Measurements from ENCODE around the gene NUDCD3. TPM values are rescaled to one million over a fixed set of nuclear protein-coding genes. Genes with fewer than 3 reads are reported as not detected.
A peak's percentile ranks its signal among the peaks of the same experiment; 100 is the strongest.

The NUDCD3 gene
- total RNA-seq, 1 experiment from 2014 or later: 68.1 TPM

DNA sequence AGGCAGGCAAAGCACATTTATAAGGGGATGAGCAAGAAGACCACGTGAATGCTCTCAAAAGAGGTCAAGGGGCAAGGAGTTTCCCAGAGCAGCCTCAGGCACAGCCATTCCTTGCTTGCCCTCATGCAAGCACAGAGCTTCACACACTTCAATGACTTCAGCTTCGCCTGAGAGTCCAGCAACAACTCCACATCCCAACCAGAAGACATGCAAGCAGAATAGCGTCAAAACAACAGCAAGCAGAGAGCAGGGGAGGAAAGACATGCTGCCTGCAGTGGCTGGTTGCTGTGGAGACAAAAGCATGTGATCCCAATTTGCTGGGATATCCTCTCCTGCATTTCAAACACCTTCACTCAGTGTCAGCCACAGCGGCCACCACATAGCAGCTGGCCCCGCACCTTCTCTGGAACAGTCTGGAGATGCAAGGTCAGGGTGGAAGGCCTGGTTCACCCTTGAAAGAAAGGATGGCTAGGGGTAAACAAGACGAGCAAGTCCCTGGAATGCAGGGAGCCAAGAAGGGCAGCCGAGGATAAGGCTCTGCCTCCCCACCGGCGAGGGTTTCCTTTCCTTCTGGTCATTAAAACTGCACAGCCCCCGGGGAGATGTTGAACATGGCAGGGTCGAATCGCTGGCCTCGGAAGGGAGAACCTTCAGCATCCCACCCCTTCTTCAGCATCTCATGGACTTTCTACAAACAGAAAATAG lies 104.9 kb downstream of the NUDCD3 start:
- DNase-seq: no peak
- no peak overlapping the region for H3K4me3 ChIP-seq (ENCODE audit: insufficient read depth, low read depth, low read length)
- H3K27me3 ChIP-seq (ENCODE audit: control insufficient read depth, insufficient read depth, low read length): no peaks in the 10 kb centered on the region
- H3K36me3 ChIP-seq (replicated peaks; ENCODE audit: control insufficient read depth, insufficient read depth, low read length): peaks cover 13% of the 10 kb centered on the region

DNA sequence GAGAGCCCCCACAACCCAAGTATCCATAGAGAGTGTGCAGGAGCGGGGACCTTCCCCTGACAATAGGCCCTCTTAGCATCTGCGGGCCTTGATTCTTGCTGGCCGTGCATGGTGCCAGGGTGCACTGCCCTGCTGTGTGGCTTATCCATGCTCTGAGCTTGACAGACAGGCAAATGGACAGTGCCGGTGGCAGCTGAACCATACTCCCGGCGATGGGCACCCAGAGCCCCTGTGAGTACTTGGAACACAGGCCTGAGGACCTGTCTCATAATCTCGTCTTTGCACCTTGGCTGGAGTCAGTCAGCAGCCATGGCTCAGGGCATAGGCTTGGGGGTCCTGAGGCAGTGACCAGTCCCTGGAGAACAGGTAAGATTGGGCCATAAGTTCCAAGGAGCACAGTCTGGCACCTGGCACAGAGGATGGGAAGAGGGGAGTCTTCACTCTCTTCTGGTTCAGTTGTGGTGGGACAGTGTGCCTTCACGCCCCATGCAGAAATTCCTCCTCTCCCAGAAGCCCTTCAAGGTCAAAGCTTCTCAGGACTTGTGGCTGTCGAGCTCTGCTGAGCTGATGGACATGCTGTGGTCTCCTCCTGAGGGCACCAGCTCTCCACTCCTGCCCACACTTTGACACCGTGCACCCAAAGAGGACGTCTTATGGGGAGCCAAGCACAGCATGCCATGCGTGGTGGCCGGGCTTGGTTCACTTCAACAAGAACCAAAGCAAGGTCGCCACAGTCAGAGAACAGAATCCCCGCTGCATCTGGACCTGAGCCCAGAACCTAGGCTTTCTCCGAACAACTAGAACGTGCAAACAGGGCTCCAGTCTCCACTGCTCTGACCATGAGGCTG lies 105.6 kb downstream of the NUDCD3 start:
- H3K36me3 ChIP-seq (replicated peaks; ENCODE audit: control insufficient read depth, insufficient read depth, low read length): peaks cover 13% of the 10 kb centered on the region
- H3K4me3 ChIP-seq (ENCODE audit: insufficient read depth, low read depth, low read length): no peak overlapping the region
- no peaks in the 10 kb centered on the region for H3K27me3 ChIP-seq (ENCODE audit: control insufficient read depth, insufficient read depth, low read length)
- DNase-seq: no peak

DNA sequence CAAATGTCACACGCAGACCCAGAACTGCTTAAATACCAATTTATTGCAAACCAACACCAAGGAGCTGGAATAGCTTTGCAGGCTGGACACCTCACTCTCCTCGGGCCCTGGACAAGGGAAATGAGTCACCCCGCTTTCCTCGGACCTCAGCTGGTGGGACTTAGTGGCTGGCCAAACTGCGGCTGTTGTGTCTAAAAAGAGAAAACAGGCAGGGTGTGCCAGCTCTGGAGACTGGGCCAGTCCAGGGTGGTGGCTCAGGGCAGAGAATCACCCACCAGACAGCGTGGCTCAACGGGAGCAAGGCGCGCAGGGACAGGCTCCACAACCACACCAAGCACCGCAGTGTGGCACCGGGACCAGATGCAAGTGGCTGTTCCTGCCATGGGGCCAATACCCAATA lies 106.9 kb downstream of the NUDCD3 start:
- no peaks in the 10 kb centered on the region for H3K27me3 ChIP-seq (ENCODE audit: control insufficient read depth, insufficient read depth, low read length)
- peaks cover 7% of the 10 kb centered on the region for H3K36me3 ChIP-seq (replicated peaks; ENCODE audit: control insufficient read depth, insufficient read depth, low read length)
- DNase-seq: peak; percentile 7
- H3K4me3 ChIP-seq (ENCODE audit: insufficient read depth, low read depth, low read length): no peak overlapping the region

DNA sequence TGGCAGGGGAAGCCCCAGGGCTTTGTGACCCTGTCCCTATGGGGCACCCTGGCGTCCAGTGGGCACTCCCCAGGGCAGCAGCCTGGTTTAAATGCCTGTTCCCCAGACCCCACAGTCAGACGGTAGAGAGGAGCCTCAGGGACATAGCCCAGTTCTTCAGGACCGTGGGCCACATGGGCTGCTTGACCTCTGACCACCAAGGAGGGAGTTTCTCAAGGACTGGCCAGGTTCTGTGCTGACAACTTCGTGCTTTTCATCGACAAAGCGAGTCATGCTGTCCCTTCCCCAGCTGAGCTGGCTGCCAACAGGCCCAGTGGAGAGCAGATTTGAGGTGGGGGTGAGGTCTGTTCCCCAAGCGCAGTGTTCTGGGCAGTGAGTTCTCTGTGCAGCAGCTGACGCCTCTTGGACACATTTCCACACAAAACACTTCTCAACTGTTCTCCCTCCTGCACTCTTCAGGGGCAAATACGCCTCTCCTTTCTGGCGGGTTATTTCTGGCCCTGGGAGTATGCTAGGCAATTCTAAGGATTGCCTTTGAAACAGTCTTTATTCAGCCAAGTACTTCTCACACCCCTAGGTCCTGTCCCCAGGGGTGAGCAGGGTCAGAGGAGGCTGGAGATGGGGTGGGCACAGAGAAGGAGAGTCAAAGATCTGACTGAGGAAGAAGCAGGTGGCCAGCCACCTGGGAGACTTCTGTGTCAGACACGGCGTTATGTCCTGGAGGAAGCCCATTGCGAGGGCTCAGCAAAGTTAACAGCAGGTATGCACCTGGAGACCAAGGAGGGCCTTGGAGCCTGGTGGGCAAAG lies 107.8 kb downstream of the NUDCD3 start:
- Histone ChIP-seq H3K27me3 (ENCODE audit: control insufficient read depth, insufficient read depth, low read length) (no peaks in the 10 kb centered on the region), H3K4me3 (ENCODE audit: insufficient read depth, low read depth, low read length) (no peak overlapping the region), H3K36me3 (replicated peaks; ENCODE audit: control insufficient read depth, insufficient read depth, low read length) (peaks cover 7% of the 10 kb centered on the region)
- peak; percentile 17 for DNase-seq

DNA sequence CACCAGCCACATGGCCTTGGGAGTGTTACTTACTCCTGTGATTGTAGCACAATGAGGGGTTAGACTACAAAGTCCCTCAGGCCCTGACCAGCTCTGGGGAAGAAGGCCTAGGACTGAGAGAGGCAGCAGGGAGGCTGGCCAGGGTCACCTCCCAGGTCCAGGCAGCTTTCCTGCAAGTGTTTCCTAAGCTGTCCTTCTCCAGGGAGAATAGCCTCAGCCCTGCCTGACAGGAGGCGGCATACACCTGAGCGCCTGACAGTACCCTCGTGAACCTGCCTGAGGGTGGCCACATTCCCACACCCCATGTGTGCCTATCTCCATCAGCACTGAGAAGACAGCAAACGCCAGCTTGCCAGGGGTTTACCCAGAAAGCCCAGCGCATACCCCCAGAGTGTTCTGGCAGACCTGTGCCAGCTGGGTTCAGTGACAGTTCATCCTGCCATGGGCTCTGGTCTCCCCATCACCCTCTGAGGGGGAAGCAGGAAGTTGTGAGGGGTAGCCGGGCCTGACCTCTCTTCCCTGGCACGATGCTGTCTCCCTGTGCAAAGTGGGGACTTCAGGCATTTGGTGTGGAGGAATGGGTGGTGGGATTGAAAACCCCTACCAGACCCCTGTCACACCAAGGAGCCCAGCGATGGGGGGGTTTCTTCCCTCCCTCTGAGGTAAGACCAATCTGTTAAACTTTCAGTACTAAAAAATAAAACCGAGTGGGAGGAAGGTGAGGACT lies 108.8 kb downstream of the NUDCD3 start:
- peak; percentile 17 for DNase-seq
- H3K4me3 ChIP-seq (ENCODE audit: insufficient read depth, low read depth, low read length): no peak overlapping the region
- peaks cover 6% of the 10 kb centered on the region for H3K36me3 ChIP-seq (replicated peaks; ENCODE audit: control insufficient read depth, insufficient read depth, low read length)
- H3K27me3 ChIP-seq (ENCODE audit: control insufficient read depth, insufficient read depth, low read length): no peaks in the 10 kb centered on the region

DNA sequence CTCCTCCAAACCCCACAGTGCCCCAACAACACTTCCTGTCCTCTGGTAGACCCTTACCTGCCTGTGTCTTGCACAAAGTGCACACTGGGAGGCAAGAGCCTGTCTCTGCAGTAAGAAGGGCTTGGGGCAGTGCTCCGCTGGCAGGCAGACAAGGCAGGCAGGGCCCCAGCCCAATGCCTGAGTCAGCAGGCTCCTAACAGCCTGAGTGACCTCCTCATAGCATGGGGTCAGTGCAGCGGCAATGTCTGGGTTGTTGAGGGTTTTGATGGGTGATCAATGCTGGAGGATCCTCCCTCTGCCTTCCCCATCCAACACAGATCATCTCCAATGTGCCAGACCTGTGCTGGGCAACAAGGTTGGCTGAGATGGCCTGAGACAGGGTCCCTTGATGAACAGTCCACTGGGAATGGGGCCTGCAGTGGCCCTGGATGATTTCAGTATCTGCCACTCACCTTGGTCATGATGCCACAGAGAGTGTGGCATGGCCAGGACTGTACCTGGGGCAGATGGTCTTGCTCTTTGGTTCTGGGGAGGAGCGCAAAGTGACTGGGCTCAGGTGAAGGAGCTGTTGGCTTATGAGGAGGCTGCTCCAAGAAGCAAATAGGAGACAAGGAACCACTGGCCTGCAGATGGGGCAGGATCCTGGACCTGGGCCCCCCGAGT lies 109.5 kb downstream of the NUDCD3 start:
- no peak overlapping the region for H3K4me3 ChIP-seq (ENCODE audit: insufficient read depth, low read depth, low read length)
- DNase-seq: peak; percentile 23
- H3K36me3 ChIP-seq (replicated peaks; ENCODE audit: control insufficient read depth, insufficient read depth, low read length): peaks cover 6% of the 10 kb centered on the region
- H3K27me3 ChIP-seq (ENCODE audit: control insufficient read depth, insufficient read depth, low read length): no peaks in the 10 kb centered on the region

DNA sequence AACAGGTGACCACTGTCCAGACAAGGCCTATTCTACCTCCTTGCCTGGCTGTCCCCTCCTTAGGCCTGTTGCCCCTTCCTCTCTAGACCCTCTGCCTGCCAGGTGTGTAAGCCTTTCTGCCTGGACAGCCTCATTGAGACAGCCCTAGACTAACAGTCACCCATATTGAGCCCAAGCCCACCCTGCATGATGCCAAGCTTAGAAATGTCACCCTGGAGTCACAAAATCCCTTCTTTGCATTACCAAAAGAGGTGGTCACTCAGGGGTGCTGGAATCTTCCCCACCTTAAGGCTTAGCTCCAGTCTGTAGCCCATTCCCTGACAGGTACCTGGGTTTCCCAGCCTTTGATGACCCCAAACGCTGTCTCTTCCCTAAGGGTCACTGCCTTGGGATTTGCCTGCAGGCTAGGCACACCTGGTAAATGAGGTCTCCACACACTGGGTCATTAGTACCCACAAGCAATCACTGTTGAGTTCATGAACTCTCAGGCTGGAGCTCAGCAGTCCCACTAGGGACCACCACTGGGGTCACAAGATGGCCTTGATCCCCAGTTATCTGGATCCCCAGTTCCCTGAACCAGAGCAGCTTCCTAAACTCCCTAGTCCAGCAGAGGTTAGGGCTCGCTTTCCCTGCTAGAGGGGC lies 110.1 kb downstream of the NUDCD3 start:
- DNase-seq: peak; percentile 12
- H3K36me3 ChIP-seq (replicated peaks; ENCODE audit: control insufficient read depth, insufficient read depth, low read length): peaks cover 3% of the 10 kb centered on the region
- H3K27me3 ChIP-seq (ENCODE audit: control insufficient read depth, insufficient read depth, low read length): no peaks in the 10 kb centered on the region
- no peak overlapping the region for H3K4me3 ChIP-seq (ENCODE audit: insufficient read depth, low read depth, low read length)

DNA sequence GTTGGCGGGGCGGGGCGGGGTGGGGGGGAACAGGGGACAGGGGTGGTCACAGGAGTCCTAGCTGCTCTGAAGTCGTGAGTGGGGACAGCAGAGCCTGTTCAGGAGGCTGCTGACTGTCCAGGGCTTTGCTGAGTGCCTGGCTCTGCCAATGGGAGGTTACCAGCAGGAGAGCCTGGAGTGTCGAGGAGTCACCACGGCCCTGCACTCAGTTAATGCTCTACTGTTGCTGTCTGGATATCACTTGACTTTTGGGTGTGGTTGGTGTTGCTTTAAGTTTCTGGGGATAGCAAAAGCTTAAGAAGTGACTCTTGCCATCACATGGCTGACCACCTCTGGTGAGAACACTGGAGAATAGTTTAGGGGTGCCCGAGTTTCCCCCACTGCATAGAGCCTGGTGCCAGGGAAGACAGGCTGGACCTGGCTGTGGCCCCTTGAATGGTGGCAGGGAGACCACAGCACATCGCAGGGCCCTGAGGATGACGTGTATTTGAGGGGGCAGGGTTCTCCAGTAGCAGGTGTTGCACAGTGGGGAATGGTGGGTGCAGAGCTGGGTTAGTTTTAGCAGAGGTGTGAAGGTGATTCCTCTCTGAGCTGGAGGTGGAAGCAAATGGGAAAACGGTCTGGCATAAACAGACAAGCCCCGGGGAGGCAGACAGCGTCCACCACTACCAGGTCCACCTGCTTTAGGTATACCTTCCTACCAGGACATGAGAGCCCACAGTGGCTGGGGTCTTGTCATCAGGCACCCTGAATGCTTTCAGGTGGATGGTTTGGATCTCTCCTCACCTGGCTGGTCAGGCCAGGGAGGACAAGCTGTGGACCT lies 110.9 kb downstream of the NUDCD3 start:
- no peak overlapping the region for H3K4me3 ChIP-seq (ENCODE audit: insufficient read depth, low read depth, low read length)
- H3K27me3 ChIP-seq (ENCODE audit: control insufficient read depth, insufficient read depth, low read length): no peaks in the 10 kb centered on the region
- H3K36me3 ChIP-seq (replicated peaks; ENCODE audit: control insufficient read depth, insufficient read depth, low read length): peaks cover 2% of the 10 kb centered on the region
- DNase-seq: peak; percentile 38

DNA sequence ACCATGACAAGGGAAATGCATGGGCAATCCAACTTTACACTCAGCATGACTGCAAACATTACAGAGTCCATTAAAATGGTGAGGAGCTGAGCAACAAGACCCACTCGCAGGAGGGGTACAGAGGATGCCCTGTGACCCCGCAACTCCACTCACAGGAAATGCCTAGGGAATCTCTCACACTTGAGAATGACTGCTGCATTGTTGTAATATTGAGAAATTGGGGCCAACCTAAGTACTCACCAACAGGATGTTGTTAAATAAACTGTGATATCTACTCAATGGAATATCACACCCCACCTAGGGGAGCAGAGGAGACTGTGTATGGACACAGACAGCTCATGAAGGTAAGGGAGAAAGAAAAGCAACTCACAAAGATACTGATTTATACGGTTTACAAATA lies 111.7 kb downstream of the NUDCD3 start:
- Histone ChIP-seq H3K36me3 (replicated peaks; ENCODE audit: control insufficient read depth, insufficient read depth, low read length) (no peaks in the 10 kb centered on the region), H3K27me3 (ENCODE audit: control insufficient read depth, insufficient read depth, low read length) (no peaks in the 10 kb centered on the region), H3K4me3 (ENCODE audit: insufficient read depth, low read depth, low read length) (no peak overlapping the region)
- DNase-seq: peak; percentile 21

DNA sequence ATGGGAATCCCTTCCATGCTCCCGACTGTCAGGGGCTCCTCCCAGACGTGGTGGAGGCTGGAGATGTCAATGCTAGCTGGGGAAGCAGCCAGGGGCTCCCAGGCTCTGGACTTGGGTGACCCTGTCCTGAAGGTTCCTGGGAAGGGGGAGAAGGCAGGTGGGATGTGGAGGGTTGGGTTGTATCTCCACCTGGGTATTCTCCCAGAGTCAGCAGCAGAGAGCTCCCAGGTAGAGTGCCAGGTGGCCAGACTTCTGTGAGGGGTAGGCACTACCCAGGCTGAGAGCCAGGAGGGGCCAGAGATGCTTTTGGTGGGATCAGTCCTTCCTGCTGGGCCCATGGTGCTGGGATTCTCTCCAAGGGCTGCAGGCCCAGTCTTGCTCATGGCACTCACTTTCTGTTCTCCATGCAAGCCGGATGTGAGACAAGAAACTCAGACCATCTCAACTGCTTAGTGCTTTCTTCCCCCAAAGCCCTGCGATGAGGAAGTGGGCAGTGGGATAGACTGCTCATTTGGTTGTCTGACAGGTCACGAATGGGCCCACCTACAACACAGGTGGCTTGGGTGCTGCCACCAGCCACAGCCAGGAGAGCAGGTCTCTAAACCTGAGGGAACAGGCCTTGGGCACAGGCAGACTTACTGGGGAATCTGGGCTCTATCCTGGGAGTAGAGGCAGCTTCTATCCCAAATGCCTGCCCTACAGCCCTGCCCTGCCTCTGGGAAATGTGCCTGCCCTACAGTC lies 112.6 kb downstream of the NUDCD3 start:
- Histone ChIP-seq H3K27me3 (ENCODE audit: control insufficient read depth, insufficient read depth, low read length) (no peaks in the 10 kb centered on the region), H3K4me3 (ENCODE audit: insufficient read depth, low read depth, low read length) (no peak overlapping the region), H3K36me3 (replicated peaks; ENCODE audit: control insufficient read depth, insufficient read depth, low read length) (no peaks in the 10 kb centered on the region)
- DNase-seq: peak; percentile 43

DNA sequence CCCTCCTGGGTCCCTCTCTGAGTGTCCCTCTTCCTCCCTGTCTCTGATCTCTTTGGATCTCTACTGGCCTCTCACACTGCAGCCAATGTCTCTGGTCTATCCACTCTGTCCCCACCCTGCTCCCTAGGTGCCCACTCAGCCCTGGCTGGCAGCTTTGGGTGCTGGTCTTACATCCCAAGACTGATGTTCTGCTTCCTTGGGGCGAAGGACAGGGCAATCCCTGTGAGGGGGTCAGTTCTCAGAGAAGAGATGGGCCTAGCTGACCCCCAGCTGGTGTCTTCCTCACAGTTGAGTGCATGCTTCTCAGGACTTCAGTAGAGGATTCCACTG lies 113.4 kb downstream of the NUDCD3 start:
- Histone ChIP-seq H3K4me3 (ENCODE audit: insufficient read depth, low read depth, low read length) (no peak overlapping the region), H3K36me3 (replicated peaks; ENCODE audit: control insufficient read depth, insufficient read depth, low read length) (no peaks in the 10 kb centered on the region), H3K27me3 (ENCODE audit: control insufficient read depth, insufficient read depth, low read length) (no peaks in the 10 kb centered on the region)
- peak; percentile 11 for DNase-seq

DNA sequence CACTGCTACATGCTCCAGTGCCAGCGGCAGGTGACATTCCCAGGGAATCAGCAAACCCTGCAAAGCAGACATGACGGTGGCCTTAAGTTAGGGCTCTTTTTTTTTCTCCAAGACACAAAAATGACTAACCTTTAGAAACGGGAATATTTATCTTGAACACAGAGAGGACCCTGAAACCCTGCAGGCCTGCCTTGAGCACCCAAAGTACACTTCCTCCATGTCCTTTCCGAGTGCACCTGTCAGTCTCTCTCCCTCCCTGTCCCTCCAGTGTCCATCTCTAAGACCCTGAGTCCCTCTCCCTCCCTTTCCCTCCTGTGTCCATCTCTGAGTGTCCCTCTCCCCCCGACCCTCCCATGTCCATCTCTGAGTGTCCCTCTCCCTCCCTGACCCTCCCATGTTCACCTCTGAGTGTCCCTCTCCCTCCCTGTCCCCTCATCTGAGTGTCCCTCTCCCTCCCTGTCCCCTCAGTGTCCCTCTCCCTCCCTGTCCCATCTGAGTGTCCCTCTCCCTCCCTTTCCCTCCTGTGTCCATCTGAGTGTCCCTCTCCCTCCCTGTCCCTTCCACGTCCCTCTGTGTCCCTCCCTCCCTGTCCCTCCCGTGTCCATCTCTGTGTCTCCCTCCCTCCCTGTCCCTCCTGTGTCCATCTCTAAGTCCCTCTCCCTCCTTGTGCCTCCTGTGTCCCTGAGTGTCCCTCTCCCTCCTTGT lies 113.9 kb downstream of the NUDCD3 start:
- Histone ChIP-seq H3K36me3 (replicated peaks; ENCODE audit: control insufficient read depth, insufficient read depth, low read length) (no peaks in the 10 kb centered on the region), H3K27me3 (ENCODE audit: control insufficient read depth, insufficient read depth, low read length) (no peaks in the 10 kb centered on the region), H3K4me3 (ENCODE audit: insufficient read depth, low read depth, low read length) (no peak overlapping the region)
- DNase-seq: peak; percentile 7
